Fibroblast of lung (primary cell): ENCODE data around the gene TP53RK.

Experiments
- CTCF ChIP-seq, 2 donors: IDR thresholded peaks in 1 of 2; conservative IDR thresholded peaks in 1 of 2; 1 replicate in 1 of 2; 2 replicates in 1 of 2; pipeline ENCODE4 v1.5.1; 2011 to 2012; ENCODE audit warnings: low read length in 2 of 2, control low read depth in 1 of 2, inconsistent platforms in 1 of 2, low read depth in 1 of 2, mild to moderate bottlenecking in 1 of 2
- EZH2 ChIP-seq: IDR thresholded peaks from 2 replicates; pipeline ENCODE4 v1.5.1; 2012; ENCODE audit warnings: low read length, control low read depth, mild to moderate bottlenecking; ENCODE audit errors: missing control alignments

GRCh38 chr20:46705378-46705729 is 16.1 kb upstream of the TP53RK start:
- TF ChIP-seq CTCF (conservative IDR thresholded peaks at IDR 0.05 in 1 of 2, IDR thresholded peaks at IDR 0.05 in 1 of 2; ENCODE audit: low read depth in 1 of 2, low read length in 2 of 2) (no peak), EZH2 (no peak)
